GM12878 (cell line): Measurements from ENCODE around the gene GSG1L. TPM values are rescaled to one million over a fixed set of nuclear protein-coding genes. Genes with fewer than 3 reads are reported as not detected.

ENCODE experiments used
- ATAC-seq: fragments of 200-7000 bp; cut with Tn5 transposase; 3 replicates; pipeline ENCODE4 v1.9.1; 2020; ENCODE audit warnings: mild to moderate bottlenecking, moderate library complexity
- BruUV-seq: library from RNA; stranded (reverse); fragments of 400-500 nt; replicated peaks from 2 replicates; lab custom pipeline; 2021; lab: Mats Ljungman, UMichigan
- CTCF ChIA-PET: fragments of 300-600 bp; sonication (Branson Sonifier 250); formaldehyde crosslinking; extraction: SDS; loops from one replicate; lab custom pipeline; 2021; ENCODE audit warnings: inconsistent platforms; lab: Yijun Ruan, JAX
- POLR2A ChIA-PET: fragments of 350-600 bp; formaldehyde crosslinking; extraction: SDS; loops from one replicate; lab custom pipeline; 2021; ENCODE audit warnings: inconsistent platforms; lab: Charles Lee
- RAD21 ChIA-PET: fragments of 300-600 bp; sonication (Branson Sonifier 250); formaldehyde crosslinking; loops from one replicate; lab custom pipeline; 2023; ENCODE audit warnings: antibody characterized with exemption; ENCODE audit not compliant: unreplicated experiment; lab: Charles Lee
- SMC1A ChIA-PET: fragments of 300-600 bp; sonication (Branson Sonifier 250); formaldehyde crosslinking; loops from one replicate; lab custom pipeline; 2023; ENCODE audit not compliant: unreplicated experiment, uncharacterized antibody; lab: Charles Lee
- DNase-seq: peaks from one replicate; pipeline ENCODE4 v3.0.0-alpha.2; 2011; ENCODE audit warnings: low read depth, low spot score
- FAIRE-seq: peaks from 3 replicates; lab custom pipeline; 2011; peaks lifted over from hg19 to GRCh38; lab: Jason Lieb, UNC
- H2AFZ ChIP-seq: 2 replicates; pipeline ENCODE4 v1.6.0; 2011; ENCODE audit warnings: low read depth, low read length, control low read depth; ENCODE audit not compliant: control insufficient read depth
- H3K27ac ChIP-seq: 2 replicates; pipeline ENCODE4 v1.5.1; 2011; ENCODE audit warnings: control low read depth; ENCODE audit not compliant: control insufficient read depth, insufficient read depth
- H3K27me3 ChIP-seq, 2 experiments: replicated peaks in 1 of 2; 2 replicates each; pipeline versions ENCODE4 v1.6.0 to v1.6.1; 2011; ENCODE audit warnings: low read length in 1 of 2; ENCODE audit not compliant: control insufficient read depth in 2 of 2, insufficient read depth in 2 of 2
- H3K36me3 ChIP-seq, 2 experiments: 2 replicates each; pipeline ENCODE4 v1.5.1; 2011; ENCODE audit warnings: low read length in 1 of 2; ENCODE audit not compliant: control insufficient read depth in 2 of 2, insufficient read depth in 2 of 2
- H3K4me1 ChIP-seq: 2 replicates; pipeline ENCODE4 v1.6.1; 2011; ENCODE audit warnings: mild to moderate bottlenecking, low read length, moderate library complexity, mixed read lengths; ENCODE audit not compliant: control insufficient read depth, insufficient read depth
- H3K4me2 ChIP-seq: 2 replicates; pipeline ENCODE4 v1.6.0; 2011; ENCODE audit warnings: control low read depth; ENCODE audit not compliant: control insufficient read depth, insufficient read depth
- H3K4me3 ChIP-seq: fragments of 200-600 bp; sonication (generic); 2 replicates; pipeline ENCODE4 v1.5.1; 2016
- H3K79me2 ChIP-seq: 2 replicates; pipeline ENCODE4 v1.6.0; 2011; ENCODE audit warnings: low read length; ENCODE audit not compliant: control insufficient read depth, insufficient read depth
- H3K9ac ChIP-seq: 2 replicates; pipeline ENCODE4 v1.8.0; 2011; ENCODE audit warnings: low read length, control low read depth, mixed read lengths; ENCODE audit not compliant: control insufficient read depth, insufficient read depth
- H3K9me3 ChIP-seq: replicated peaks from 3 replicates; pipeline ENCODE4 v1.5.1; 2011; ENCODE audit warnings: mild to moderate bottlenecking, low read length; ENCODE audit not compliant: control insufficient read depth, insufficient read depth
- H4K20me1 ChIP-seq: 2 replicates; pipeline ENCODE4 v1.6.0; 2011; ENCODE audit not compliant: control insufficient read depth, insufficient read depth
- ASH2L ChIP-seq: fragments of 300-600, 200-600 bp; sonication (generic); IDR thresholded peaks from 2 replicates; pipeline ENCODE4 v1.6.1; 2017; ENCODE audit warnings: low read depth, mild to moderate bottlenecking, borderline replicate concordance
- ATF2 ChIP-seq: IDR thresholded peaks from 2 replicates; pipeline ENCODE4 v1.6.1; 2012; ENCODE audit warnings: low read length, inconsistent platforms
- E2F8 ChIP-seq: fragments of 450-650 bp; IDR thresholded peaks from 2 replicates; pipeline ENCODE4 v1.6.1; 2018; ENCODE audit warnings: mild to moderate bottlenecking, low read depth, moderate library complexity; ENCODE audit not compliant: partially characterized antibody
- EGR1 ChIP-seq, 2 experiments: IDR thresholded peaks; 1 replicate in 1 of 2; 2 replicates in 1 of 2; pipeline ENCODE4 v1.6.1; 2011 to 2012; ENCODE audit warnings: low read depth in 2 of 2, low read length in 2 of 2, borderline replicate concordance in 1 of 2, mild to moderate bottlenecking in 1 of 2, moderate library complexity in 1 of 2
- EP300 ChIP-seq, 2 experiments: fragments of 150-350 bp in 1 of 2; IDR thresholded peaks; 2 replicates each; pipeline ENCODE4 v1.6.1; 2011 to 2012; ENCODE audit warnings: low read depth in 2 of 2, low read length in 2 of 2, borderline replicate concordance in 1 of 2, improper control_type of control experiment in 1 of 2, inconsistent platforms in 1 of 2; ENCODE audit not compliant: control insufficient read depth in 1 of 2
- FOXM1 ChIP-seq: IDR thresholded peaks from 2 replicates; pipeline ENCODE4 v1.6.1; 2012; ENCODE audit warnings: low read depth, mild to moderate bottlenecking, inconsistent platforms, low read length, moderate library complexity
- GABPA ChIP-seq: IDR thresholded peaks from 2 replicates; pipeline ENCODE4 v1.6.1; 2014; ENCODE audit warnings: antibody characterized with exemption, low read depth, mild to moderate bottlenecking, inconsistent platforms
- HSF1 ChIP-seq: fragments of 150-350 bp; IDR thresholded peaks from 2 replicates; pipeline ENCODE4 v1.6.1; 2014; ENCODE audit warnings: mild to moderate bottlenecking, low read depth, low read length
- IKZF2 ChIP-seq, 2 experiments: fragments of 450-650 bp; IDR thresholded peaks; 2 replicates each; pipeline ENCODE4 v1.6.1; 2017; ENCODE audit warnings: mild to moderate bottlenecking in 2 of 2, moderate library complexity in 2 of 2
- JUNB ChIP-seq: IDR thresholded peaks from 2 replicates; pipeline ENCODE4 v1.6.1; 2016; ENCODE audit warnings: antibody characterized with exemption, mild to moderate bottlenecking
- MEF2A ChIP-seq: IDR thresholded peaks from 2 replicates; pipeline ENCODE4 v1.6.1; 2011; ENCODE audit warnings: low read depth, mild to moderate bottlenecking, low read length, moderate library complexity; ENCODE audit not compliant: insufficient read depth
- PAX5 ChIP-seq: IDR thresholded peaks from 2 replicates; pipeline ENCODE4 v1.6.1; 2011; ENCODE audit warnings: low read depth, low read length, borderline replicate concordance
- SMC3 ChIP-seq: IDR thresholded peaks from 2 replicates; pipeline ENCODE4 v1.6.1; 2011; ENCODE audit warnings: low read length, improper control_type of control experiment, borderline replicate concordance
- SUZ12 ChIP-seq: fragments of 200-600 bp; sonication (generic); IDR thresholded peaks from one replicate; pipeline ENCODE4 v1.6.1; 2018; ENCODE audit warnings: antibody characterized with exemption, mild to moderate bottlenecking; ENCODE audit not compliant: unreplicated experiment
- ZBED1 ChIP-seq: IDR thresholded peaks from 2 replicates; pipeline ENCODE4 v1.6.1; 2016; ENCODE audit warnings: borderline replicate concordance
- WGBS: methylation state at CpG from one replicate; pipeline ENCODE4 v1.1.6; 2016; ENCODE audit warnings: low lambda C conversion rate; ENCODE audit not compliant: insufficient replicate concordance, insufficient coverage; ENCODE audit errors: missing lambda C conversion rate; 5-methylcytosine and 5-hydroxymethylcytosine counted together
- in situ Hi-C: fragments of 300-500 bp; cut with MboI; formaldehyde crosslinking; loops from 9 replicates; pipeline ENCODE4 v1.14.3; 2018; ENCODE audit warnings: mixed read lengths
- intact Hi-C: fragments of 100-400 bp; cut with micrococcal nuclease; formaldehyde crosslinking; loops from one replicate; pipeline ENCODE4 v1.14.2; 2022; ENCODE audit not compliant: unreplicated experiment
- polyA plus RNA-seq, 11 experiments: library from polyadenylated mRNA; depleted of rRNA in 4 of 11; unstranded in 6 of 11; stranded (reverse) in 5 of 11; fragments of >200 nt; fragmentation: Nextera tagmentation in 4 of 11; fragmentation: Illumina TruSeq in 1 of 11; extraction: Ambion mirVana in 4 of 11; extraction: Trizol in 1 of 11; gene quantifications; 1 replicate in 1 of 11; 2 replicates in 10 of 11; pipeline versions ENCODE4 v1.2.1 to v1.2.3, GENCODE V29; 2011 to 2016; ENCODE audit warnings: inconsistent platforms in 2 of 11, missing spikeins in 2 of 11, low read depth in 1 of 11
- total RNA-seq, 4 experiments: library from RNA; depleted of rRNA in 3 of 4; stranded (reverse); fragments of >200 nt in 3 of 4; fragmentation: Illumina TruSeq in 1 of 4; extraction: Trizol in 1 of 4; gene quantifications; 2 replicates each; pipeline versions ENCODE4 v1.2.1 to v1.2.3, GENCODE V29; 2013 to 2021
- TF ChIP-seq, protein P1 (sequence below): IDR thresholded peaks from 2 replicates; pipeline ENCODE4 v1.6.1; 2011; ENCODE audit warnings: borderline replicate concordance, low read depth, mild to moderate bottlenecking, moderate library complexity, low read length; ENCODE audit not compliant: insufficient read depth, poor library complexity, severe bottlenecking

Gene GSG1L
- total and polyA plus RNA-seq, 10 of the 15 experiments (the other 5 are each of a cell fraction or from before 2014, with no cell fraction given): not detected

- H3K36me3 ChIP-seq: no peaks in the 10 kb centered on the region
- no peaks in the 10 kb centered on the region for H3K4me1 ChIP-seq
- no TSS peak for BruUV-seq
- no peak overlapping the region for H3K4me3 ChIP-seq
- in situ Hi-C loops: no loop called here
- H3K9me3 ChIP-seq: no peaks in the 10 kb centered on the region
- DNase-seq (no peak), ATAC-seq (no peak), FAIRE-seq (no peak)
- TF ChIP-seq ASH2L (no peak), EGR1 (IDR thresholded peaks at IDR 0.05; ENCODE audit: borderline replicate concordance in 1 of 2, low read depth in 2 of 2, low read length in 2 of 2) (no peak), MEF2A (no peak), JUNB (no peak), SMC3 (no peak), IKZF2 (IDR thresholded peaks at IDR 0.05) (no peak), ATF2 (no peak), ZBED1 (no peak), EP300 (IDR thresholded peaks at IDR 0.05; ENCODE audit: borderline replicate concordance in 1 of 2, control insufficient read depth in 1 of 2, low read depth in 2 of 2, low read length in 2 of 2) (no peak), SUZ12 (no peak), E2F8 (no peak), GABPA (no peak), HSF1 (no peak), FOXM1 (no peak), PAX5 (no peak)
- TF ChIP-seq, protein P1, sequence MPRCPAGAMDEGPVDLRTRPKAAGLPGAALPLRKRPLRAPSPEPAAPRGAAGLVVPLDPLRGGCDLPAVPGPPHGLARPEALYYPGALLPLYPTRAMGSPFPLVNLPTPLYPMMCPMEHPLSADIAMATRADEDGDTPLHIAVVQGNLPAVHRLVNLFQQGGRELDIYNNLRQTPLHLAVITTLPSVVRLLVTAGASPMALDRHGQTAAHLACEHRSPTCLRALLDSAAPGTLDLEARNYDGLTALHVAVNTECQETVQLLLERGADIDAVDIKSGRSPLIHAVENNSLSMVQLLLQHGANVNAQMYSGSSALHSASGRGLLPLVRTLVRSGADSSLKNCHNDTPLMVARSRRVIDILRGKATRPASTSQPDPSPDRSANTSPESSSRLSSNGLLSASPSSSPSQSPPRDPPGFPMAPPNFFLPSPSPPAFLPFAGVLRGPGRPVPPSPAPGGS: no peak
- H4K20me1 ChIP-seq: no peaks in the 10 kb centered on the region
- ChIA-PET POLR2A (interaction anchor here (0.7 kb wide), 1 partner anchor 59 kb away, joined by 5 read pairs; no protein-coding TSS in a partner anchor), RAD21 (no interaction called here), CTCF (no interaction called here), SMC1A (no interaction called here)
- H3K4me2 ChIP-seq: no peak overlapping the region
- intact Hi-C loops: no loop called here
- no peak overlapping the region for H3K27ac ChIP-seq
- no peak overlapping the region for H2AFZ ChIP-seq
- no peak overlapping the region for H3K9ac ChIP-seq
- no peaks in the 10 kb centered on the region for H3K79me2 ChIP-seq
- WGBS: 28% methylated on average over 13 of the region's 13 CpGs
- H3K27me3 ChIP-seq: no peaks in the 10 kb centered on the region
Measured at GRCh38 chr16:27819356-27819755, 244.2 kb downstream of the GSG1L start.
